ENCODE data around the gene BEX5. TPM values are rescaled to one million over a fixed set of nuclear protein-coding genes. Genes with fewer than 3 reads are reported as not detected.

BEX5 gene
- total and polyA plus RNA-seq, 3 donors from 2014 or later: 18.6 to 29.4 (median 20.7) TPM

GRCh38 chrX:102115748-102116147 lies 40.0 kb downstream of the BEX5 start:
- no peak for TF ChIP-seq POLR2A (IDR thresholded peaks at IDR 0.05)
- no peak for TF ChIP-seq CTCF (IDR thresholded peaks at IDR 0.05)
- no peak for DNase-seq
- H3K27me3 ChIP-seq: no peaks in the 10 kb centered on the region
- H3K4me1 ChIP-seq: no peaks in the 10 kb centered on the region
- WGBS, 2 donors: 100% methylated on average over 2 of the region's 2 CpGs; no CpG with 5 or more reads in 1 of the 2 donors
- H3K9me3 ChIP-seq: no peaks in the 10 kb centered on the region
- H3K36me3 ChIP-seq (ENCODE audit: low read depth, missing control alignments): no peaks in the 10 kb centered on the region
- H3K27ac ChIP-seq: no peak overlapping the region
- H3K4me3 ChIP-seq: no peak overlapping the region
- intact Hi-C loops (cut with DNase I; ENCODE audit: low total_unique reads): no loop called here

DNA sequence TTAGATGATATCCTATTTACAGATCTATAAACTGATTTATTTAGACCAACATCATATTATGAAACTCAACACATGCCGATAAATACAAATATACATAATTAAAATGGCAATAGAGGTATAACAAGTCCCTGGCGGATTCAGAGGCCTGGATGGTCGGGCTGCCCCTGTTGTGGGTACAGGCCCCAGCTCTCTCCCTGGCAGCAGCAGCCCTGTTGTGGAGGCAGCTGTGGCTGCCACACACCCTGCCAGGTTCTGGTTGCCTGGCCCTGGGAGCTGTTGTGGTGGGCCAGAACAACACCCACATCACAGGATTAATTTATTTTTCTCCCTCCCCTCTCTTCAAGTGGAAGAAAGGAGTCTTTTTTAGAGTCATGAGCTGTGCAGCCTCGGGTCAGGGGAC lies 42.4 kb downstream of the BEX5 start:
- H3K4me1 ChIP-seq: no peaks in the 10 kb centered on the region
- 78 to 88% methylated on average over 3 to 4 of the region's 4 CpGs for WGBS, 2 donors
- intact Hi-C loops (cut with DNase I; ENCODE audit: low total_unique reads): no loop called here
- no peak for TF ChIP-seq CTCF (IDR thresholded peaks at IDR 0.05)
- no peak overlapping the region for H3K27ac ChIP-seq
- no peak overlapping the region for H3K4me3 ChIP-seq
- H3K9me3 ChIP-seq: no peaks in the 10 kb centered on the region
- H3K27me3 ChIP-seq: no peaks in the 10 kb centered on the region
- H3K36me3 ChIP-seq (ENCODE audit: low read depth, missing control alignments): no peaks in the 10 kb centered on the region
- no peak for DNase-seq

Other genes with a start within 250 kb of the BEX5 start
- 10 to 100 TPM; 17.7 to 28.2 TPM for gene ZMAT1, start 223.9 kb downstream of the BEX5 start, total RNA-seq
- 5.4 TPM for gene ZMAT1, start 223.9 kb downstream of the BEX5 start, polyA plus RNA-seq (ENCODE audit: insufficient read depth, low read depth, low replicate concordance)
- gene TCEAL2, start 30.3 kb downstream of the BEX5 start, total RNA-seq: 10 to 100 TPM; 52.0 to 63.0 TPM
- 37.2 TPM for gene TCEAL2, start 30.3 kb downstream of the BEX5 start, polyA plus RNA-seq (ENCODE audit: insufficient read depth, low read depth, low replicate concordance)
- gene TCEAL6, start 13.5 kb downstream of the BEX5 start, total RNA-seq: 10 to 100 TPM; 51.9 to 54.4 TPM
- gene TCEAL6, start 13.5 kb downstream of the BEX5 start, polyA plus RNA-seq (ENCODE audit: insufficient read depth, low read depth, low replicate concordance): 40.3 TPM
- gene TCP11X1, start 59.3 kb upstream of the BEX5 start, total RNA-seq: under 1 TPM in 1 of 2 donors, not detected in 1; 0.31 TPM
- 0.24 TPM for gene TCP11X1, start 59.3 kb upstream of the BEX5 start, polyA plus RNA-seq (ENCODE audit: insufficient read depth, low read depth, low replicate concordance)
- 10 to 100 TPM; 18.0 to 19.1 TPM for gene NXF2, start 91.2 kb upstream of the BEX5 start, total RNA-seq
- 16.9 TPM for gene NXF2, start 91.2 kb upstream of the BEX5 start, polyA plus RNA-seq (ENCODE audit: insufficient read depth, low read depth, low replicate concordance)

All from testis (tissue), 3 donors.